ENCODE data around the gene ADCY9. TPM values are rescaled to one million over a fixed set of nuclear protein-coding genes. Genes with fewer than 3 reads are reported as not detected.
"Not testable (repeated sequence)": the region's sequence is repeated elsewhere in the genome, so short reads cannot be mapped to it uniquely, and the experiment has no call there.

The ADCY9 gene
- polyA plus RNA-seq, 1 experiment: 16.0 TPM

- Histone ChIP-seq H3K9me3 (ENCODE audit: control insufficient read depth, insufficient read depth, low read length) (peaks cover 3% of the 10 kb centered on the region; the same call in 1 of the 2 replicates), H3K27ac (ENCODE audit: low read depth, low read length) (no peak overlapping the region), H3K4me3 (ENCODE audit: low read depth, low read length) (no peak overlapping the region), H3K27me3 (ENCODE audit: control insufficient read depth, insufficient read depth, low read length) (no peaks in the 10 kb centered on the region)
- no peak for DNase-seq (ENCODE audit: low read depth, low spot score)
- POLR2A ChIA-PET: no interaction called here
- CTCF ChIA-PET: no interaction called here
- TF ChIP-seq CTCF (IDR thresholded peaks at IDR 0.05; ENCODE audit: low read depth, low read length): no peak
These were observed 35.2 kb downstream of the ADCY9 start for GRCh38 chr16:4081047-4081446.

GRCh38 chr16:4077174-4077649 lies 39.0 kb downstream of the ADCY9 start:
- Histone ChIP-seq H3K27me3 (ENCODE audit: control insufficient read depth, insufficient read depth, low read length) (no peaks in the 10 kb centered on the region), H3K27ac (ENCODE audit: low read depth, low read length) (no peak overlapping the region), H3K4me3 (ENCODE audit: low read depth, low read length) (no peak overlapping the region), H3K9me3 (ENCODE audit: control insufficient read depth, insufficient read depth, low read length) (no peaks in the 10 kb centered on the region)
- ChIA-PET POLR2A (no interaction called here), CTCF (no interaction called here)
- TF ChIP-seq CTCF (IDR thresholded peaks at IDR 0.05; ENCODE audit: low read depth, low read length): no peak
- no peak for DNase-seq (ENCODE audit: low read depth, low spot score)

GRCh38 chr16:4075534-4075933 lies 40.7 kb downstream of the ADCY9 start:
- DNase-seq (ENCODE audit: low read depth, low spot score): no peak
- H3K27ac ChIP-seq (ENCODE audit: low read depth, low read length): no peak overlapping the region
- CTCF ChIA-PET: interaction anchor here (1.2 kb wide), 1 partner anchor 179 kb away, joined by 3 read pairs; no protein-coding TSS in a partner anchor
- no peak overlapping the region for H3K4me3 ChIP-seq (ENCODE audit: low read depth, low read length)
- POLR2A ChIA-PET: no interaction called here
- H3K9me3 ChIP-seq (ENCODE audit: control insufficient read depth, insufficient read depth, low read length): no peaks in the 10 kb centered on the region
- no peaks in the 10 kb centered on the region for H3K27me3 ChIP-seq (ENCODE audit: control insufficient read depth, insufficient read depth, low read length)
- no peak for TF ChIP-seq CTCF (IDR thresholded peaks at IDR 0.05; ENCODE audit: low read depth, low read length)

- H3K27ac ChIP-seq (ENCODE audit: low read depth, low read length); H3K9me3 ChIP-seq (ENCODE audit: control insufficient read depth, insufficient read depth, low read length); DNase-seq (ENCODE audit: low read depth, low spot score); H3K27me3 ChIP-seq (ENCODE audit: control insufficient read depth, insufficient read depth, low read length); CTCF ChIA-PET; H3K4me3 ChIP-seq (ENCODE audit: low read depth, low read length): not testable (repeated sequence)
- POLR2A ChIA-PET: interaction anchor here (1.0 kb wide), 1 partner anchor 67 kb away, joined by 3 read pairs; no protein-coding TSS in a partner anchor
These were observed 43.1 kb downstream of the ADCY9 start for GRCh38 chr16:4073150-4073549.

- no peak for TF ChIP-seq CTCF (IDR thresholded peaks at IDR 0.05; ENCODE audit: low read depth, low read length)
- no peak for DNase-seq (ENCODE audit: low read depth, low spot score)
- ChIA-PET CTCF (no interaction called here), POLR2A (interaction anchor here (1.0 kb wide), 1 partner anchor 66 kb away, joined by 3 read pairs; no protein-coding TSS in a partner anchor)
- no peak overlapping the region for H3K4me3 ChIP-seq (ENCODE audit: low read depth, low read length)
- no peak overlapping the region for H3K27ac ChIP-seq (ENCODE audit: low read depth, low read length)
- H3K9me3 ChIP-seq (ENCODE audit: control insufficient read depth, insufficient read depth, low read length): no peaks in the 10 kb centered on the region
- H3K27me3 ChIP-seq (ENCODE audit: control insufficient read depth, insufficient read depth, low read length): no peaks in the 10 kb centered on the region
These were observed 44.3 kb downstream of the ADCY9 start for GRCh38 chr16:4071686-4072561.

All from AG04450 (cell line).